Liver (tissue), 3 donors: ENCODE data around the gene MYO18B.

ENCODE experiments used
- EGR1 ChIP-seq, 2 donors: IDR thresholded peaks; 2 replicates each; pipeline ENCODE4 v1.6.1; 2016 to 2018; ENCODE audit warnings: antibody characterized with exemption in 2 of 2, low read depth in 2 of 2
- FOXA1 ChIP-seq: IDR thresholded peaks from 2 replicates; pipeline ENCODE4 v1.6.1; 2016; ENCODE audit warnings: antibody characterized with exemption
- GABPA ChIP-seq, 2 donors: IDR thresholded peaks in 1 of 2; conservative IDR thresholded peaks in 1 of 2; 2 replicates each; pipeline ENCODE4 v1.6.1; 2016; ENCODE audit warnings: antibody characterized with exemption in 2 of 2, mild to moderate bottlenecking in 1 of 2, moderate library complexity in 1 of 2
- HNF4G ChIP-seq: IDR thresholded peaks from 2 replicates; pipeline ENCODE4 v1.6.1; 2016; ENCODE audit warnings: antibody characterized with exemption
- NR2F2 ChIP-seq: IDR thresholded peaks from 2 replicates; pipeline ENCODE4 v1.6.1; 2016; ENCODE audit warnings: antibody characterized with exemption
- RAD21 ChIP-seq, 2 donors: IDR thresholded peaks; 2 replicates each; pipeline ENCODE4 v1.6.1; 2016; ENCODE audit warnings: antibody characterized with exemption in 2 of 2, mild to moderate bottlenecking in 2 of 2
- RXRA ChIP-seq, 2 donors: IDR thresholded peaks; 2 replicates each; pipeline ENCODE4 v1.6.1; 2017 to 2018; ENCODE audit warnings: antibody characterized with exemption in 2 of 2, mild to moderate bottlenecking in 1 of 2
- SP1 ChIP-seq: IDR thresholded peaks from 2 replicates; pipeline ENCODE4 v1.6.1; 2018; ENCODE audit warnings: antibody characterized with exemption, mild to moderate bottlenecking
- TAF1 ChIP-seq: conservative IDR thresholded peaks from 2 replicates; pipeline ENCODE4 v1.6.1; 2016; ENCODE audit warnings: antibody characterized with exemption, mild to moderate bottlenecking
- YY1 ChIP-seq: IDR thresholded peaks from 2 replicates; pipeline ENCODE4 v1.6.1; 2016; ENCODE audit warnings: antibody characterized with exemption, mild to moderate bottlenecking
- TF ChIP-seq, protein P1 (sequence below): fragments of 150-350 bp; IDR thresholded peaks from 2 replicates; pipeline ENCODE4 v1.5.1; 2017; ENCODE audit warnings: improper control_type of control experiment, low read depth, low read length; ENCODE audit not compliant: missing input control
- TF ChIP-seq, protein P2 (sequence below): IDR thresholded peaks from 2 replicates; pipeline ENCODE4 v1.6.1; 2016; ENCODE audit warnings: antibody characterized with exemption
- TF ChIP-seq, protein P3 (sequence below): IDR thresholded peaks from 2 replicates; pipeline ENCODE4 v1.6.1; 2016; ENCODE audit warnings: antibody characterized with exemption, mild to moderate bottlenecking
- TF ChIP-seq, protein P4 (sequence below): IDR thresholded peaks from 2 replicates; pipeline ENCODE4 v1.6.1; 2016; ENCODE audit warnings: antibody characterized with exemption
- donor health status: healthy.
- donor health status: healthy.

DNA sequence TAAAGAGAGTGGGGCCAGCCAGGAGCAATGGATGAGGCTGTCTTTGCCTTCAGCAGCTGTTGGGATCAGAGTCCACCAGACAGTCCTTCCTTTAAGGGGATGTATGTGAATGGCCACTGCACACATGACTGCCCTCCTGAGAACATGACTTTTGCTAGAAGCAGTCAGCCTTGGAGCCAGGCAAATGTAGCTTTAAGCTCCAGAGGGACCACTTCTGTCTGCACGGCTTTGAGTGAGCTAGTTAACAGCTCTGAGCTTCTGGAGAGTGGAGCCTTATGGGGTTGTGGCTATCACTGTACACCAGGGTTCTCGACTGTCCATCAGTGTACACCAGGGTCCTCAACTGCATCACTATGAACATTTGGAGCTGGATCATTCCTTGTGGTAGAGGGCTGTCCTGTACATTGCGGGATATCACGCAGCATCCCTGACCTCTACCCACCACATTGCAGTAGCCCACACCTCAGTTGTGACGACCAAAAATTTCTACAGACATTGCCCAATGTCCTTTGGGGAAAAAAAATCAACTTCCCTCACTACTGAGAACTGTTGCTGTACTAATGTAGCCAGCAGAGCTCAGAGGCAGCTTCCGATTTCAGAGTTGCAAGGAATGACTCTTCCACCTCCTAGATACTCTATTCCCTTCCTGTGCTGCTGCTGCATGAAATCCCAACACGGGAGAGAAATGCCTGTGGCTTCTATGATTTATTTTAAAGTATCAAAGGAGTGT is 169.4 kb downstream of the MYO18B start:
- TF ChIP-seq, protein P1, sequence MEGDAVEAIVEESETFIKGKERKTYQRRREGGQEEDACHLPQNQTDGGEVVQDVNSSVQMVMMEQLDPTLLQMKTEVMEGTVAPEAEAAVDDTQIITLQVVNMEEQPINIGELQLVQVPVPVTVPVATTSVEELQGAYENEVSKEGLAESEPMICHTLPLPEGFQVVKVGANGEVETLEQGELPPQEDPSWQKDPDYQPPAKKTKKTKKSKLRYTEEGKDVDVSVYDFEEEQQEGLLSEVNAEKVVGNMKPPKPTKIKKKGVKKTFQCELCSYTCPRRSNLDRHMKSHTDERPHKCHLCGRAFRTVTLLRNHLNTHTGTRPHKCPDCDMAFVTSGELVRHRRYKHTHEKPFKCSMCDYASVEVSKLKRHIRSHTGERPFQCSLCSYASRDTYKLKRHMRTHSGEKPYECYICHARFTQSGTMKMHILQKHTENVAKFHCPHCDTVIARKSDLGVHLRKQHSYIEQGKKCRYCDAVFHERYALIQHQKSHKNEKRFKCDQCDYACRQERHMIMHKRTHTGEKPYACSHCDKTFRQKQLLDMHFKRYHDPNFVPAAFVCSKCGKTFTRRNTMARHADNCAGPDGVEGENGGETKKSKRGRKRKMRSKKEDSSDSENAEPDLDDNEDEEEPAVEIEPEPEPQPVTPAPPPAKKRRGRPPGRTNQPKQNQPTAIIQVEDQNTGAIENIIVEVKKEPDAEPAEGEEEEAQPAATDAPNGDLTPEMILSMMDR: no peak
- no peak for TF ChIP-seq RAD21 (IDR thresholded peaks at IDR 0.05)
- TF ChIP-seq, protein P2, sequence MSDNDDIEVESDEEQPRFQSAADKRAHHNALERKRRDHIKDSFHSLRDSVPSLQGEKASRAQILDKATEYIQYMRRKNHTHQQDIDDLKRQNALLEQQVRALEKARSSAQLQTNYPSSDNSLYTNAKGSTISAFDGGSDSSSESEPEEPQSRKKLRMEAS: no peak
- no peak for TF ChIP-seq RXRA (IDR thresholded peaks at IDR 0.05)
- TF ChIP-seq SP1: no peak
- TF ChIP-seq EGR1 (IDR thresholded peaks at IDR 0.05; ENCODE audit: low read depth in 2 of 2): no peak
- TF ChIP-seq TAF1: no peak
- no peak for TF ChIP-seq YY1
- no peak for TF ChIP-seq NR2F2
- no peak for TF ChIP-seq GABPA (IDR thresholded peaks at IDR 0.05 in 1 of 2, conservative IDR thresholded peaks at IDR 0.05 in 1 of 2)
- TF ChIP-seq, protein P3, sequence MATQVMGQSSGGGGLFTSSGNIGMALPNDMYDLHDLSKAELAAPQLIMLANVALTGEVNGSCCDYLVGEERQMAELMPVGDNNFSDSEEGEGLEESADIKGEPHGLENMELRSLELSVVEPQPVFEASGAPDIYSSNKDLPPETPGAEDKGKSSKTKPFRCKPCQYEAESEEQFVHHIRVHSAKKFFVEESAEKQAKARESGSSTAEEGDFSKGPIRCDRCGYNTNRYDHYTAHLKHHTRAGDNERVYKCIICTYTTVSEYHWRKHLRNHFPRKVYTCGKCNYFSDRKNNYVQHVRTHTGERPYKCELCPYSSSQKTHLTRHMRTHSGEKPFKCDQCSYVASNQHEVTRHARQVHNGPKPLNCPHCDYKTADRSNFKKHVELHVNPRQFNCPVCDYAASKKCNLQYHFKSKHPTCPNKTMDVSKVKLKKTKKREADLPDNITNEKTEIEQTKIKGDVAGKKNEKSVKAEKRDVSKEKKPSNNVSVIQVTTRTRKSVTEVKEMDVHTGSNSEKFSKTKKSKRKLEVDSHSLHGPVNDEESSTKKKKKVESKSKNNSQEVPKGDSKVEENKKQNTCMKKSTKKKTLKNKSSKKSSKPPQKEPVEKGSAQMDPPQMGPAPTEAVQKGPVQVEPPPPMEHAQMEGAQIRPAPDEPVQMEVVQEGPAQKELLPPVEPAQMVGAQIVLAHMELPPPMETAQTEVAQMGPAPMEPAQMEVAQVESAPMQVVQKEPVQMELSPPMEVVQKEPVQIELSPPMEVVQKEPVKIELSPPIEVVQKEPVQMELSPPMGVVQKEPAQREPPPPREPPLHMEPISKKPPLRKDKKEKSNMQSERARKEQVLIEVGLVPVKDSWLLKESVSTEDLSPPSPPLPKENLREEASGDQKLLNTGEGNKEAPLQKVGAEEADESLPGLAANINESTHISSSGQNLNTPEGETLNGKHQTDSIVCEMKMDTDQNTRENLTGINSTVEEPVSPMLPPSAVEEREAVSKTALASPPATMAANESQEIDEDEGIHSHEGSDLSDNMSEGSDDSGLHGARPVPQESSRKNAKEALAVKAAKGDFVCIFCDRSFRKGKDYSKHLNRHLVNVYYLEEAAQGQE: no peak
- no peak for TF ChIP-seq HNF4G
- TF ChIP-seq, protein P4, sequence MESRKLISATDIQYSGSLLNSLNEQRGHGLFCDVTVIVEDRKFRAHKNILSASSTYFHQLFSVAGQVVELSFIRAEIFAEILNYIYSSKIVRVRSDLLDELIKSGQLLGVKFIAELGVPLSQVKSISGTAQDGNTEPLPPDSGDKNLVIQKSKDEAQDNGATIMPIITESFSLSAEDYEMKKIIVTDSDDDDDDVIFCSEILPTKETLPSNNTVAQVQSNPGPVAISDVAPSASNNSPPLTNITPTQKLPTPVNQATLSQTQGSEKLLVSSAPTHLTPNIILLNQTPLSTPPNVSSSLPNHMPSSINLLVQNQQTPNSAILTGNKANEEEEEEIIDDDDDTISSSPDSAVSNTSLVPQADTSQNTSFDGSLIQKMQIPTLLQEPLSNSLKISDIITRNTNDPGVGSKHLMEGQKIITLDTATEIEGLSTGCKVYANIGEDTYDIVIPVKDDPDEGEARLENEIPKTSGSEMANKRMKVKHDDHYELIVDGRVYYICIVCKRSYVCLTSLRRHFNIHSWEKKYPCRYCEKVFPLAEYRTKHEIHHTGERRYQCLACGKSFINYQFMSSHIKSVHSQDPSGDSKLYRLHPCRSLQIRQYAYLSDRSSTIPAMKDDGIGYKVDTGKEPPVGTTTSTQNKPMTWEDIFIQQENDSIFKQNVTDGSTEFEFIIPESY: no peak
- TF ChIP-seq FOXA1: no peak
